HepG2 (cell line): ENCODE data around the gene MED19. TPM values are rescaled to one million over a fixed set of nuclear protein-coding genes. Genes with fewer than 3 reads are reported as not detected.

Experiments used
- ASH2L ChIP-seq: fragments of 300-600, 200-600 bp; sonication (generic); IDR thresholded peaks from 2 replicates; pipeline ENCODE4 v1.7.0; 2017; ENCODE audit warnings: low read depth, mild to moderate bottlenecking, moderate library complexity, mixed read lengths, low read length; ENCODE audit not compliant: insufficient read length
- CENPBD1 ChIP-seq: sonication (generic); formaldehyde crosslinking; IDR thresholded peaks from 2 replicates; pipeline ENCODE4 v1.8.0; 2022; ENCODE audit warnings: missing genetic modification reagents, low read depth, mild to moderate bottlenecking, borderline replicate concordance
- HDAC6 ChIP-seq: fragments of 200-600 bp; sonication (generic); IDR thresholded peaks from 2 replicates; pipeline ENCODE4 v1.7.0; 2017; ENCODE audit warnings: mild to moderate bottlenecking, antibody characterized with exemption, low read length, low read depth
- HHEX ChIP-seq: IDR thresholded peaks from 2 replicates; pipeline ENCODE4 v1.6.1; 2016; ENCODE audit warnings: control low read depth
- HOXA3 ChIP-seq: sonication (generic); formaldehyde crosslinking; IDR thresholded peaks from 2 replicates; pipeline ENCODE4 v1.5.0; 2020; ENCODE audit warnings: missing genetic modification reagents
- ISL2 ChIP-seq: sonication (generic); formaldehyde crosslinking; IDR thresholded peaks from 2 replicates; pipeline ENCODE4 v1.5.0; 2020; ENCODE audit warnings: missing genetic modification reagents
- KLF6 ChIP-seq: IDR thresholded peaks from 2 replicates; pipeline ENCODE4 v1.8.0; 2016; ENCODE audit warnings: missing biosample characterization, missing genetic modification reagents
- MED8 ChIP-seq: sonication (generic); formaldehyde crosslinking; IDR thresholded peaks from 2 replicates; pipeline ENCODE4 v1.8.1; 2023; ENCODE audit warnings: mild to moderate bottlenecking, missing genetic modification reagents; ENCODE audit not compliant: insufficient replicate concordance
- NFATC3 ChIP-seq: sonication (generic); formaldehyde crosslinking; IDR thresholded peaks from 2 replicates; pipeline ENCODE4 v1.5.1; 2020; ENCODE audit warnings: mild to moderate bottlenecking, missing genetic modification reagents
- PAXIP1 ChIP-seq: sonication (generic); formaldehyde crosslinking; conservative IDR thresholded peaks from 2 replicates; pipeline ENCODE4 v1.4.0; 2020; ENCODE audit warnings: mild to moderate bottlenecking, missing genetic modification reagents, moderate library complexity
- PCBP2 ChIP-seq: fragments of 200-400 bp; formaldehyde crosslinking; optimal IDR thresholded peaks from 2 replicates; pipeline ENCODE3; 2018; ENCODE audit warnings: low read length, low read depth; ENCODE audit not compliant: poor library complexity, severe bottlenecking
- SATB2 ChIP-seq: sonication (generic); formaldehyde crosslinking; IDR thresholded peaks from 2 replicates; pipeline ENCODE4 v1.5.0; 2020; ENCODE audit warnings: missing genetic modification reagents
- SMC3 ChIP-seq: IDR thresholded peaks from 2 replicates; pipeline ENCODE4 v1.6.1; 2011; ENCODE audit warnings: low read length, improper control_type of control experiment
- SP2 ChIP-seq: sonication (generic); formaldehyde crosslinking; IDR thresholded peaks from 2 replicates; pipeline ENCODE4 v1.5.1; 2020; ENCODE audit warnings: mild to moderate bottlenecking, missing genetic modification reagents
- TCF12 ChIP-seq, 2 experiments: fragments of 450-650 bp in 1 of 2; sonication (generic) in 1 of 2; formaldehyde crosslinking in 1 of 2; IDR thresholded peaks; 2 replicates each; pipeline versions ENCODE4 v1.6.1 to v1.8.0; 2017 to 2022; ENCODE audit warnings: antibody characterized with exemption in 1 of 2, mild to moderate bottlenecking in 1 of 2, missing genetic modification reagents in 1 of 2, moderate library complexity in 1 of 2
- ZBTB44 ChIP-seq: sonication (generic); formaldehyde crosslinking; IDR thresholded peaks from 2 replicates; pipeline ENCODE4 v1.4.0; 2020; ENCODE audit warnings: missing genetic modification reagents
- ZFP36L2 ChIP-seq: sonication (generic); formaldehyde crosslinking; IDR thresholded peaks from 2 replicates; pipeline ENCODE4 v1.4.0; 2020; ENCODE audit warnings: missing genetic modification reagents
- ZNF337 ChIP-seq: sonication (generic); formaldehyde crosslinking; IDR thresholded peaks from 2 replicates; pipeline ENCODE4 v1.5.1; 2020; ENCODE audit warnings: missing genetic modification reagents, low read depth, mild to moderate bottlenecking, borderline replicate concordance
- ZNF354B ChIP-seq: sonication (generic); formaldehyde crosslinking; IDR thresholded peaks from 2 replicates; pipeline ENCODE4 v1.8.0; 2022; ENCODE audit warnings: mild to moderate bottlenecking, missing genetic modification reagents
- ZNF564 ChIP-seq: sonication (generic); formaldehyde crosslinking; IDR thresholded peaks from 2 replicates; pipeline ENCODE4 v1.8.1; 2023; ENCODE audit warnings: mild to moderate bottlenecking, missing genetic modification reagents
- ZNF710 ChIP-seq: sonication (generic); formaldehyde crosslinking; IDR thresholded peaks from 2 replicates; pipeline ENCODE4 v1.5.0; 2020; ENCODE audit warnings: mild to moderate bottlenecking, missing genetic modification reagents, borderline replicate concordance
- ZNF713 ChIP-seq: sonication (generic); formaldehyde crosslinking; IDR thresholded peaks from 2 replicates; pipeline ENCODE4 v1.4.0; 2020; ENCODE audit warnings: mild to moderate bottlenecking, missing genetic modification reagents
- polyA plus RNA-seq, 8 experiments: library from polyadenylated mRNA; depleted of rRNA in 3 of 8; stranded (reverse) in 7 of 8; unstranded in 1 of 8; fragments of >200 nt; fragmentation: Illumina TruSeq in 4 of 8; extraction: Trizol in 4 of 8; gene quantifications; 2 replicates each; pipeline versions ENCODE4 v1.2.1 to v1.2.3, GENCODE V29; 2011 to 2016; ENCODE audit warnings: low read depth in 4 of 8, missing spikeins in 1 of 8, mixed read lengths in 1 of 8; ENCODE audit not compliant: insufficient read depth in 1 of 8
- total RNA-seq, 5 experiments: library from RNA; depleted of rRNA; stranded (reverse); fragments of >200 nt; fragmentation: Illumina TruSeq; extraction: Trizol; gene quantifications; 2 replicates each; pipeline ENCODE4 v1.2.3, GENCODE V29; 2016; ENCODE audit warnings: low read depth in 1 of 5

The MED19 gene
- total and polyA plus RNA-seq, 2 of the 13 experiments (the other 11 are each of a cell fraction or from before 2014, with no cell fraction given): 12.9 to 13.8 TPM

GRCh38 chr11:57657194-57658022 is 54.6 kb downstream of the MED19 start, which contains the start of gene CLP1 (continued):
- TF ChIP-seq SP2 (CRISPR knock-in tag) (peak; percentile 67), PAXIP1 (CRISPR knock-in tag) (peak; percentile 72), CENPBD1 (CRISPR knock-in tag) (no peak), ISL2 (CRISPR knock-in tag) (peak; percentile 37; the same call in 1 of the 2 replicates), KLF6 (CRISPR knock-in tag) (0 out of 2 replicates have a peak, but pooled peaks have one; percentile 30), ZNF710 (CRISPR knock-in tag) (0 out of 2 replicates have a peak, but pooled peaks have one; percentile 40), SMC3 (no peak), ASH2L (peak; percentile 74), PCBP2 (no peak), ZFP36L2 (CRISPR knock-in tag) (0 out of 2 replicates have a peak, but pooled peaks have one; percentile 79), ZNF713 (CRISPR knock-in tag) (0 out of 2 replicates have a peak, but pooled peaks have one; percentile 84), TCF12 (IDR thresholded peaks at IDR 0.05) (no peak), TCF12 (CRISPR knock-in tag; IDR thresholded peaks at IDR 0.05) (no peak; the same call in 1 of the 2 replicates), HHEX (CRISPR knock-in tag) (no peak), ZNF564 (peak; percentile 73), ZNF337 (CRISPR knock-in tag) (0 out of 2 replicates have a peak, but pooled peaks have one; percentile 84), HDAC6 (no peak), SATB2 (CRISPR knock-in tag) (no peak), NFATC3 (CRISPR knock-in tag) (no peak; the same call in 1 of the 2 replicates), ZBTB44 (CRISPR knock-in tag) (no peak), MED8 (CRISPR knock-in tag) (no peak), ZNF354B (no peak), HOXA3 (peak; percentile 86)
